GM18511 (cell line): ENCODE measurements around the gene COL19A1.

Experiments used
- ATAC-seq: cut with Tn5 transposase; IDR thresholded peaks from one replicate; pipeline ENCODE4 v1.9.1; 2021; ENCODE audit warnings: mild to moderate bottlenecking, moderate library complexity; ENCODE audit not compliant: unreplicated experiment

COL19A1 gene

GRCh38 chr6:70112716-70113115 lies 246.4 kb downstream of the COL19A1 start:
- no peak for ATAC-seq

- ATAC-seq, result no peak
Observed at GRCh38 chr6:70113171-70113570, 246.8 kb downstream of the COL19A1 start.

GRCh38 chr6:70118670-70119069 lies 252.3 kb downstream of the COL19A1 start:
- ATAC-seq, result no peak

- ATAC-seq, result no peak
Observed at GRCh38 chr6:70119218-70119835, 253.0 kb downstream of the COL19A1 start.

- ATAC-seq, result peak; percentile 62
Observed at GRCh38 chr6:70124443-70124842, 258.1 kb downstream of the COL19A1 start.

GRCh38 chr6:70124882-70125545 lies 258.7 kb downstream of the COL19A1 start:
- peak; percentile 29 for ATAC-seq

GRCh38 chr6:70125602-70126001 lies 259.2 kb downstream of the COL19A1 start:
- ATAC-seq, result no peak

- no peak for ATAC-seq
Observed at GRCh38 chr6:70129341-70129740, 263.0 kb downstream of the COL19A1 start.

- peak; percentile 25 for ATAC-seq
Observed at GRCh38 chr6:70130865-70131264, 264.5 kb downstream of the COL19A1 start.

GRCh38 chr6:70131528-70131927 lies 265.2 kb downstream of the COL19A1 start:
- peak; percentile 94 for ATAC-seq

GRCh38 chr6:70133246-70133645 lies 266.9 kb downstream of the COL19A1 start:
- no peak for ATAC-seq

- ATAC-seq, result no peak
Observed at GRCh38 chr6:70134542-70134941, 268.2 kb downstream of the COL19A1 start.

GRCh38 chr6:70135219-70136160 lies 269.1 kb downstream of the COL19A1 start:
- no peak for ATAC-seq

GRCh38 chr6:70136996-70137395 lies 270.6 kb downstream of the COL19A1 start:
- ATAC-seq, result no peak

- no peak for ATAC-seq
Observed at GRCh38 chr6:70140496-70140895, 274.1 kb downstream of the COL19A1 start.

GRCh38 chr6:70142034-70142433 lies 275.7 kb downstream of the COL19A1 start:
- ATAC-seq, result no peak

GRCh38 chr6:70145178-70145577 lies 278.8 kb downstream of the COL19A1 start:
- ATAC-seq, result no peak

- ATAC-seq, result no peak
Observed at GRCh38 chr6:70149209-70149788, 282.9 kb downstream of the COL19A1 start.

GRCh38 chr6:70150521-70150920 lies 284.2 kb downstream of the COL19A1 start:
- no peak for ATAC-seq

GRCh38 chr6:70151616-70152015 lies 285.3 kb downstream of the COL19A1 start:
- ATAC-seq, result no peak

GRCh38 chr6:70152786-70153185 lies 286.4 kb downstream of the COL19A1 start:
- ATAC-seq, result no peak
